ENCODE measurements around the gene COPG2.

- TF ChIP-seq FOXP1 (IDR thresholded peaks at IDR 0.05) (no peak), FOXP1 (CRISPR knock-in tag; IDR thresholded peaks at IDR 0.05) (no peak), ZNF441 (CRISPR knock-in tag; IDR thresholded peaks at IDR 0.05; ENCODE audit: borderline replicate concordance) (no peak), MEIS1 (CRISPR knock-in tag; IDR thresholded peaks at IDR 0.05; ENCODE audit: borderline replicate concordance) (no peak), FOXK1 (CRISPR knock-in tag; IDR thresholded peaks at IDR 0.05; ENCODE audit: borderline replicate concordance, low read depth) (no peak)
Observed at GRCh38 chr7:130622866-130623265, 45.7 kb downstream of the COPG2 start.
